Measurements from ENCODE around the gene MORF4L1.
A peak's percentile ranks its signal among the peaks of the same experiment; 100 is the strongest.

Gene MORF4L1

GRCh38 chr15:78872155-78872971 lies at the start of gene MORF4L1:
TSS of gene MORF4L1 (plus strand) at chr15:78872890. CDS start at chr15:78873018, 128 bp downstream.
- TF ChIP-seq CTCF (IDR thresholded peaks at IDR 0.05; ENCODE audit: extremely low read depth, missing control alignments): no peak
- DNase-seq (ENCODE audit: low spot score): peak; percentile 96

- no peak for TF ChIP-seq CTCF (IDR thresholded peaks at IDR 0.05; ENCODE audit: extremely low read depth, missing control alignments)
- no peak for DNase-seq (ENCODE audit: low spot score)
These were observed 43.8 kb upstream of the MORF4L1 start for GRCh38 chr15:78828920-78829319.

GRCh38 chr15:78830514-78831228 lies 42.0 kb upstream of the MORF4L1 start:
- TF ChIP-seq CTCF (IDR thresholded peaks at IDR 0.05; ENCODE audit: extremely low read depth, missing control alignments): no peak
- peak; percentile 67 for DNase-seq (ENCODE audit: low spot score)

GRCh38 chr15:78831229-78832207 lies 41.2 kb upstream of the MORF4L1 start:
- no peak for DNase-seq (ENCODE audit: low spot score)
- TF ChIP-seq CTCF (IDR thresholded peaks at IDR 0.05; ENCODE audit: extremely low read depth, missing control alignments): no peak

- TF ChIP-seq CTCF (IDR thresholded peaks at IDR 0.05; ENCODE audit: extremely low read depth, missing control alignments): no peak
- no peak for DNase-seq (ENCODE audit: low spot score)
These were observed 36.4 kb upstream of the MORF4L1 start for GRCh38 chr15:78836333-78836732.

- no peak for TF ChIP-seq CTCF (IDR thresholded peaks at IDR 0.05; ENCODE audit: extremely low read depth, missing control alignments)
These were observed 35.6 kb upstream of the MORF4L1 start for GRCh38 chr15:78837131-78837530.

More at GRCh38 chr15:78837131-78837530, 35.6 kb upstream of the MORF4L1 start:
- DNase-seq (ENCODE audit: low spot score): no peak
